Colonic mucosa (tissue), 4 donors: Measurements from ENCODE around the gene MICA. TPM values are rescaled to one million over a fixed set of nuclear protein-coding genes. Genes with fewer than 3 reads are reported as not detected.
"Not testable (repeated sequence)": the region's sequence is repeated elsewhere in the genome, so short reads cannot be mapped to it uniquely, and the experiment has no call there.

ENCODE experiments used
- DNase-seq: peaks from one replicate; pipeline ENCODE4 v3.0.0-alpha.2; 2020
- H3K27ac ChIP-seq: fragments of 200-600 bp; one replicate; pipeline ENCODE4 v1.8.0; 2021
- H3K27me3 ChIP-seq: fragments of 200-600 bp; one replicate; pipeline ENCODE4 v1.8.0; 2021
- H3K36me3 ChIP-seq: fragments of 200-600 bp; one replicate; pipeline ENCODE4 v1.8.0; 2021
- H3K4me1 ChIP-seq: fragments of 200-600 bp; one replicate; pipeline ENCODE4 v1.8.0; 2021; ENCODE audit warnings: mild to moderate bottlenecking
- H3K4me3 ChIP-seq: fragments of 200-600 bp; one replicate; pipeline ENCODE4 v1.8.0; 2021
- H3K9ac ChIP-seq, 2 donors: one replicate each; pipeline ENCODE4 v1.7.0; 2013; ENCODE audit warnings: control low read depth in 2 of 2, low read depth in 2 of 2, low read length in 2 of 2
- H3K9me3 ChIP-seq: fragments of 200-600 bp; one replicate; pipeline ENCODE4 v1.8.0; 2021
- CTCF ChIP-seq: fragments of 200-600 bp; IDR thresholded peaks from one replicate; pipeline ENCODE4 v1.8.0; 2022; ENCODE audit warnings: antibody characterized with exemption, mild to moderate bottlenecking
- intact Hi-C: fragments of 100-400 bp; cut with DNase I; formaldehyde crosslinking; loops from one replicate; pipeline ENCODE4 v1.14.1; 2022
- total RNA-seq, 2 donors: library from RNA; stranded (reverse); fragmentation: NEBNext Ultra II Directional in 1 of 2; extraction: Animal tissue kit (Norgen Biotek cat#: 25700) in 1 of 2; gene quantifications; one replicate each; pipeline ENCODE4 v1.2.1, GENCODE V29; 2021
- donor health status: healthy.
- donor health status: DM: no; HTN: no; CAD: no.
- donor health status: DM: no; HTN: no; CAD: no.

The MICA gene
- total RNA-seq, 2 donors from 2014 or later, result 15.0 to 26.7 TPM

GRCh38 chr6:31453259-31453658, 49.9 kb downstream of the MICA start:
- no peaks in the 10 kb centered on the region for H3K27me3 ChIP-seq
- no peaks in the 10 kb centered on the region for H3K4me1 ChIP-seq
- TF ChIP-seq CTCF, result no peak
- no peaks in the 10 kb centered on the region for H3K36me3 ChIP-seq
- no peak overlapping the region for H3K27ac ChIP-seq
- H3K9me3 ChIP-seq, result no peaks in the 10 kb centered on the region
- intact Hi-C loops, result no loop called here
- DNase-seq, result no peak
- H3K4me3 ChIP-seq, result no peak overlapping the region
- no peak overlapping the region for H3K9ac ChIP-seq

GRCh38 chr6:31459864-31460263, 56.5 kb downstream of the MICA start:
- DNase-seq, H3K36me3 ChIP-seq, H3K4me1 ChIP-seq, H3K27me3 ChIP-seq, intact Hi-C loops, H3K4me3 ChIP-seq, H3K27ac ChIP-seq, H3K9ac ChIP-seq, H3K9me3 ChIP-seq: not testable (repeated sequence)

- Histone ChIP-seq H3K27ac (no peak overlapping the region), H3K27me3 (no peaks in the 10 kb centered on the region), H3K9ac (no peak overlapping the region), H3K4me3 (no peak overlapping the region), H3K9me3 (no peaks in the 10 kb centered on the region), H3K36me3 (no peaks in the 10 kb centered on the region), H3K4me1 (peaks cover 10% of the 10 kb centered on the region)
- DNase-seq, result no peak
- TF ChIP-seq CTCF, result no peak
- intact Hi-C loops, result no loop called here
Measured at GRCh38 chr6:31460361-31461025, 57.1 kb downstream of the MICA start.

- H3K4me3 ChIP-seq, result peak overlapping the region; percentile 63
- TF ChIP-seq CTCF, result no peak
- H3K4me1 ChIP-seq, result peaks cover 12% of the 10 kb centered on the region
- H3K36me3 ChIP-seq, result no peaks in the 10 kb centered on the region
- no peaks in the 10 kb centered on the region for H3K27me3 ChIP-seq
- intact Hi-C loops, result no loop called here
- no peaks in the 10 kb centered on the region for H3K9me3 ChIP-seq
- peak overlapping the region; percentile 52 to 99 for H3K9ac ChIP-seq
- no peak for DNase-seq
- peak overlapping the region; percentile 54 for H3K27ac ChIP-seq
Measured at GRCh38 chr6:31462026-31462963, 58.9 kb downstream of the MICA start.

- H3K4me1 ChIP-seq, result peaks cover 12% of the 10 kb centered on the region
Measured at GRCh38 chr6:31462964-31463870, 59.8 kb downstream of the MICA start.

More at GRCh38 chr6:31462964-31463870, 59.8 kb downstream of the MICA start:
- H3K36me3 ChIP-seq, result no peaks in the 10 kb centered on the region
- DNase-seq, result peak; percentile 95
- H3K27ac ChIP-seq, result peak overlapping the region; percentile 54
- intact Hi-C loops, result no loop called here
- no peaks in the 10 kb centered on the region for H3K9me3 ChIP-seq
- no peaks in the 10 kb centered on the region for H3K27me3 ChIP-seq
- H3K4me3 ChIP-seq, result peak overlapping the region; percentile 63
- TF ChIP-seq CTCF, result no peak
- peak overlapping the region; percentile 75 to 99 for H3K9ac ChIP-seq
